HCT116 (cell line): ENCODE measurements around the gene ATG14. TPM values are rescaled to one million over a fixed set of nuclear protein-coding genes. Genes with fewer than 3 reads are reported as not detected.

ENCODE experiments used
- ATAC-seq: fragments of 200-7000 bp; cut with Tn5 transposase; 2 replicates; pipeline ENCODE4 v1.9.1; 2020; ENCODE audit warnings: mild to moderate bottlenecking, moderate library complexity
- BruUV-seq: library from RNA; stranded (reverse); fragments of 400-500 nt; replicated peaks from 2 replicates; lab custom pipeline; 2021; lab: Mats Ljungman, UMichigan
- CTCF ChIA-PET: fragments of 300-600 bp; sonication (Branson Sonifier 250); formaldehyde crosslinking; loops from one replicate; lab custom pipeline; 2021; ENCODE audit warnings: antibody characterized with exemption; lab: Charles Lee
- POLR2A ChIA-PET: fragments of 300-600, 350-600 bp; sonication (Branson Sonifier 250); formaldehyde crosslinking; loops from one replicate; lab custom pipeline; 2021; ENCODE audit warnings: antibody characterized with exemption; lab: Charles Lee
- RAD21 ChIA-PET, 2 experiments: fragments of 300-600 bp; sonication (Branson Sonifier 250); formaldehyde crosslinking; loops; one replicate each; lab custom pipeline; 2023; ENCODE audit warnings: low total read pairs in 2 of 2; ENCODE audit not compliant: uncharacterized antibody in 2 of 2, unreplicated experiment in 2 of 2, low non-redundant PET in 1 of 2; lab: Charles Lee
- DNase-seq: peaks from one replicate; pipeline ENCODE4 v3.0.0-alpha.2; 2010; ENCODE audit warnings: low read depth, low spot score
- H2AFZ ChIP-seq: fragments of 200-600 bp; shearing (Covaris generic), sonication (generic); 2 replicates; pipeline ENCODE4 v1.6.1; 2017; ENCODE audit warnings: low read depth, mixed run types, mixed read lengths, antibody characterized with exemption, low read length; ENCODE audit not compliant: poor library complexity, severe bottlenecking
- H3K27ac ChIP-seq: 2 replicates; pipeline ENCODE4 v1.5.1; 2012; ENCODE audit warnings: low read depth, low read length
- H3K27me3 ChIP-seq: fragments of 200-600 bp; sonication (generic); 2 replicates; pipeline ENCODE4 v1.6.1; 2016; ENCODE audit warnings: mixed run types, low read length, mixed read lengths; ENCODE audit not compliant: insufficient read depth
- H3K36me3 ChIP-seq, 2 experiments: fragments of 200-500 bp in 1 of 2; fragments of 200-600 bp in 1 of 2; sonication (Bioruptor generic) in 1 of 2; sonication (generic) in 1 of 2; 2 replicates each; pipeline versions ENCODE4 v1.5.1 to v1.6.1; 2014 to 2016; ENCODE audit warnings: low read length in 2 of 2, inconsistent platforms in 1 of 2, mixed read lengths in 1 of 2, mixed run types in 1 of 2; ENCODE audit not compliant: insufficient read depth in 2 of 2, control insufficient read depth in 1 of 2
- H3K4me1 ChIP-seq, 2 experiments: fragments of 200-600 bp in 1 of 2; sonication (generic) in 1 of 2; 2 replicates each; pipeline versions ENCODE4 v1.5.1 to v1.6.1; 2012 to 2017; ENCODE audit warnings: low read length in 2 of 2, inconsistent platforms in 1 of 2, mild to moderate bottlenecking in 1 of 2, mixed read lengths in 1 of 2, mixed run types in 1 of 2, moderate library complexity in 1 of 2; ENCODE audit not compliant: insufficient read depth in 2 of 2, control insufficient read depth in 1 of 2
- H3K4me2 ChIP-seq: fragments of 200-600 bp; sonication (generic); 2 replicates; pipeline ENCODE4 v1.6.1; 2017; ENCODE audit warnings: mixed run types, low read length, mixed read lengths
- H3K4me3 ChIP-seq, 2 experiments: fragments of 200-600 bp in 1 of 2; sonication (generic) in 1 of 2; replicated peaks in 1 of 2; 2 replicates each; pipeline ENCODE4 v1.5.1; 2011 to 2016; ENCODE audit warnings: low read length in 2 of 2, control low read depth in 1 of 2, low read depth in 1 of 2, mild to moderate bottlenecking in 1 of 2, mixed read lengths in 1 of 2, mixed run types in 1 of 2
- H3K79me2 ChIP-seq: fragments of 200-600 bp; sonication (generic); 2 replicates; pipeline ENCODE4 v1.6.1; 2017; ENCODE audit warnings: mild to moderate bottlenecking, mixed run types, low read length, moderate library complexity, mixed read lengths; ENCODE audit not compliant: insufficient read depth
- H3K9ac ChIP-seq: fragments of 200-600 bp; sonication (generic); 2 replicates; pipeline ENCODE4 v1.6.1; 2016; ENCODE audit warnings: low read length, mixed read lengths
- H3K9me2 ChIP-seq: fragments of 200-600 bp; sonication (generic), shearing (Covaris generic); 2 replicates; pipeline ENCODE4 v1.6.1; 2017; ENCODE audit warnings: mixed run types, mild to moderate bottlenecking, moderate library complexity; ENCODE audit not compliant: insufficient read depth
- H3K9me3 ChIP-seq, 2 experiments: fragments of 200-500 bp in 1 of 2; fragments of 200-600 bp in 1 of 2; sonication (Bioruptor generic) in 1 of 2; sonication (generic) in 1 of 2; 2 replicates each; pipeline ENCODE4 v1.6.1; 2014 to 2017; ENCODE audit warnings: low read length in 2 of 2, mixed read lengths in 2 of 2, inconsistent platforms in 1 of 2, low read depth in 1 of 2, mild to moderate bottlenecking in 1 of 2, mixed run types in 1 of 2, moderate library complexity in 1 of 2; ENCODE audit not compliant: control insufficient read depth in 1 of 2, insufficient read depth in 1 of 2
- H4K20me1 ChIP-seq: fragments of 200-600 bp; sonication (generic), shearing (Covaris generic); 2 replicates; pipeline ENCODE4 v1.6.1; 2017; ENCODE audit warnings: mixed run types, mild to moderate bottlenecking, moderate library complexity; ENCODE audit not compliant: insufficient read depth
- CBX3 ChIP-seq: IDR thresholded peaks from 2 replicates; pipeline ENCODE4 v1.6.1; 2012; ENCODE audit warnings: low read depth
- CEBPB ChIP-seq: IDR thresholded peaks from 2 replicates; pipeline ENCODE4 v1.6.1; 2012; ENCODE audit warnings: low read depth
- EGR1 ChIP-seq: IDR thresholded peaks from 2 replicates; pipeline ENCODE4 v1.6.1; 2012; ENCODE audit warnings: low read depth
- ELF1 ChIP-seq: IDR thresholded peaks from 2 replicates; pipeline ENCODE4 v1.6.1; 2012; ENCODE audit warnings: low read depth, borderline replicate concordance
- EZH2 ChIP-seq: fragments of 200-600 bp; sonication (generic); IDR thresholded peaks from 2 replicates; pipeline ENCODE4 v1.6.1; 2017; ENCODE audit warnings: antibody characterized with exemption, mixed run types
- EZH2phosphoT487 ChIP-seq: fragments of 200-600 bp; IDR thresholded peaks from 2 replicates; pipeline ENCODE4 v1.6.1; 2018; ENCODE audit warnings: antibody characterized with exemption, borderline replicate concordance
- JUND ChIP-seq: IDR thresholded peaks from 2 replicates; pipeline ENCODE4 v1.6.1; 2012
- MAX ChIP-seq: IDR thresholded peaks from 2 replicates; pipeline ENCODE4 v1.6.1; 2012
- POLR2A ChIP-seq: IDR thresholded peaks from 2 replicates; pipeline ENCODE4 v1.7.0; 2011; ENCODE audit warnings: borderline replicate concordance; ENCODE audit not compliant: insufficient read depth, insufficient read length; ENCODE audit errors: extremely low read depth
- POLR2AphosphoS5 ChIP-seq: IDR thresholded peaks from 2 replicates; pipeline ENCODE4 v1.6.1; 2011; ENCODE audit warnings: mild to moderate bottlenecking, low read depth, low read length, moderate library complexity
- RAD21 ChIP-seq: IDR thresholded peaks from 2 replicates; pipeline ENCODE4 v1.6.1; 2012; ENCODE audit warnings: low read depth, mild to moderate bottlenecking
- REST ChIP-seq: IDR thresholded peaks from 2 replicates; pipeline ENCODE4 v1.6.1; 2012; ENCODE audit warnings: low read depth
- SIN3A ChIP-seq: IDR thresholded peaks from 2 replicates; pipeline ENCODE4 v1.6.1; 2012; ENCODE audit warnings: low read depth
- SP1 ChIP-seq: IDR thresholded peaks from 2 replicates; pipeline ENCODE4 v1.6.1; 2012; ENCODE audit warnings: low read depth
- SRF ChIP-seq: IDR thresholded peaks from 2 replicates; pipeline ENCODE4 v1.6.1; 2012; ENCODE audit warnings: low read depth
- TCF7L2 ChIP-seq: IDR thresholded peaks from 2 replicates; pipeline ENCODE4 v1.7.0; 2011; ENCODE audit warnings: borderline replicate concordance, inconsistent platforms; ENCODE audit not compliant: insufficient read depth, insufficient read length; ENCODE audit errors: extremely low read depth
- YY1 ChIP-seq: IDR thresholded peaks from 2 replicates; pipeline ENCODE4 v1.6.1; 2011; ENCODE audit warnings: low read length, low read depth, moderate library complexity, mild to moderate bottlenecking; ENCODE audit not compliant: insufficient replicate concordance; ENCODE audit errors: extremely low read depth
- ZBTB33 ChIP-seq: IDR thresholded peaks from 2 replicates; pipeline ENCODE4 v1.6.1; 2011; ENCODE audit warnings: mild to moderate bottlenecking, low read length, moderate library complexity; ENCODE audit not compliant: insufficient replicate concordance; ENCODE audit errors: extremely low read depth
- ZFX ChIP-seq: fragments of 450-650 bp; IDR thresholded peaks from 2 replicates; pipeline ENCODE4 v1.6.1; 2017
- ZNF274 ChIP-seq: fragments of 200-500 bp; sonication (Bioruptor generic); IDR thresholded peaks from 2 replicates; pipeline ENCODE4 v1.6.1; 2014; ENCODE audit warnings: mild to moderate bottlenecking, low read depth, low read length, inconsistent platforms
- intact Hi-C: fragments of 100-400 bp; cut with micrococcal nuclease; formaldehyde crosslinking; loops from 2 replicates; pipeline ENCODE4 v1.10.0; 2022
- total RNA-seq: library from RNA; stranded (reverse); gene quantifications from one replicate; pipeline ENCODE4 v1.2.1, GENCODE V29; 2021; ENCODE audit not compliant: unreplicated experiment

The ATG14 gene
- total RNA-seq, 1 experiment from 2014 or later = 9.9 TPM

DNA sequence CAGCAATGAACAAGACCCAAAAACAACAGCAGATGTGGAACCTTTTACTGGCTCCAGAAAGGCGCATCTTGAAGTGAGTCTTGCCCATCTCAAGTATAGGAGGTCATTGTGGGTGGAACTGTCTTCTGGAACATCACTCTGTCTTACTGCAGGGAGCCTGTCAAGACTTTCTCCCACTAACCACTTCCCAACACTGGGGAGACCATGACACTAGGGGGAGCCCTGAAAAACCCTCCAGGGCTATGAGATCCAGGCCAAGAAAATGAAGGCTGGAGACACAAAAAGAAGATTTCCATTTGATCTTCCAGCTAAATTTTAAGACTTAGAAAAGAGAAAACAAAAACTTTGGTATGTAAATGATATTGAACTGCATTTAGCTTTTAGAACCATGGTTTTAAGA lies 13.5 kb upstream of the ATG14 start:
- POLR2A ChIA-PET = no interaction called here
- intact Hi-C loops = no loop called here
- Histone ChIP-seq H2AFZ (no peak overlapping the region), H3K9ac (no peak overlapping the region), H3K9me3 (no peaks in the 10 kb centered on the region), H3K4me3 (no peak overlapping the region), H3K9me2 (no peaks in the 10 kb centered on the region), H3K36me3 (no peaks in the 10 kb centered on the region), H4K20me1 (no peaks in the 10 kb centered on the region), H3K4me1 (peaks cover 7 to 20% of the 10 kb centered on the region in 2 experiments), H3K27me3 (no peaks in the 10 kb centered on the region), H3K27ac (no peak overlapping the region), H3K79me2 (no peaks in the 10 kb centered on the region), H3K4me2 (no peak overlapping the region)
- BruUV-seq = no TSS peak
- DNase-seq = no peak
- CTCF ChIA-PET = no interaction called here
- RAD21 ChIA-PET = no interaction called here
- ATAC-seq = no peak
- TF ChIP-seq ZNF274 (no peak), ZFX (no peak), MAX (no peak), POLR2AphosphoS5 (no peak), RAD21 (no peak), EZH2 (no peak), REST (no peak), ZBTB33 (no peak), CEBPB (no peak), SRF (no peak), CBX3 (no peak), EZH2phosphoT487 (no peak), SIN3A (no peak), YY1 (no peak), TCF7L2 (no peak), POLR2A (no peak), JUND (no peak), ELF1 (no peak), SP1 (no peak), EGR1 (no peak)
